SU-DHL-6 (cell line): Measurements from ENCODE around the gene CCR8.

ENCODE experiments used
- EZH2phosphoT487 ChIP-seq: fragments of 200-600 bp; sonication (generic), shearing (Covaris generic); conservative IDR thresholded peaks from 2 replicates; pipeline ENCODE4 v1.6.1; 2018; ENCODE audit warnings: mild to moderate bottlenecking, antibody characterized with exemption, low read length, moderate library complexity, mixed read lengths
- TF ChIP-seq, protein P1 (sequence below): fragments of 200-600 bp; sonication (generic); IDR thresholded peaks from one replicate; pipeline ENCODE4 v1.5.1; 2017; ENCODE audit warnings: antibody characterized with exemption, mild to moderate bottlenecking, low read length, moderate library complexity; ENCODE audit not compliant: insufficient read depth, poor library complexity, severe bottlenecking

DNA sequence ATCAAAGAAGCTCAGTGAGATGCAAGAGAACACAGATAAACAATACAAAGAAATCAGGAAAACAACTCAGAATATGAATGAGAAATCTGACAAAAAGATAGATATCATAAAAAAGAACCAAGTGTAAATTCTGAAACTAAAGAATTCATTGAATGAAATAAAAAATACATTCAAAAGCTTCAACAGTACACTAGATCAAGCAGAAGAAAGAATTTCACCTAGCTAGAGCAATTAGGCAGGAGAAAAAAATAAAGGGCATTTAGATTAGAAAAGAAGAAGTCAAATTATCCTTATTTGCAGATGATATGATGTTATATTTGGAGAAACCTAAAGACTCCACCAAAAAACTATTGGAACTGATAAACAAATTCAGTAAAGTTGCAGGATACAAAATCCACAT, 30.2 kb upstream of the CCR8 start:
- TF ChIP-seq, protein P1, sequence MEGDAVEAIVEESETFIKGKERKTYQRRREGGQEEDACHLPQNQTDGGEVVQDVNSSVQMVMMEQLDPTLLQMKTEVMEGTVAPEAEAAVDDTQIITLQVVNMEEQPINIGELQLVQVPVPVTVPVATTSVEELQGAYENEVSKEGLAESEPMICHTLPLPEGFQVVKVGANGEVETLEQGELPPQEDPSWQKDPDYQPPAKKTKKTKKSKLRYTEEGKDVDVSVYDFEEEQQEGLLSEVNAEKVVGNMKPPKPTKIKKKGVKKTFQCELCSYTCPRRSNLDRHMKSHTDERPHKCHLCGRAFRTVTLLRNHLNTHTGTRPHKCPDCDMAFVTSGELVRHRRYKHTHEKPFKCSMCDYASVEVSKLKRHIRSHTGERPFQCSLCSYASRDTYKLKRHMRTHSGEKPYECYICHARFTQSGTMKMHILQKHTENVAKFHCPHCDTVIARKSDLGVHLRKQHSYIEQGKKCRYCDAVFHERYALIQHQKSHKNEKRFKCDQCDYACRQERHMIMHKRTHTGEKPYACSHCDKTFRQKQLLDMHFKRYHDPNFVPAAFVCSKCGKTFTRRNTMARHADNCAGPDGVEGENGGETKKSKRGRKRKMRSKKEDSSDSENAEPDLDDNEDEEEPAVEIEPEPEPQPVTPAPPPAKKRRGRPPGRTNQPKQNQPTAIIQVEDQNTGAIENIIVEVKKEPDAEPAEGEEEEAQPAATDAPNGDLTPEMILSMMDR = no peak
- TF ChIP-seq EZH2phosphoT487 = no peak
